Fibroblast of skin of scalp (primary cell): Measurements from ENCODE around the gene NENF.

ENCODE experiments used
- DNase-seq: peaks from one replicate; pipeline ENCODE4 v3.0.0-alpha.2; 2013

NENF gene

GRCh38 chr1:212431644-212432043, 1.1 kb upstream of the NENF start:
- no peak for DNase-seq

GRCh38 chr1:212432272-212432660, 454 bp upstream of the NENF start:
- peak; percentile 4 for DNase-seq

GRCh38 chr1:212433577-212434462, 1.1 kb downstream of the NENF start:
- no peak for DNase-seq

DNA sequence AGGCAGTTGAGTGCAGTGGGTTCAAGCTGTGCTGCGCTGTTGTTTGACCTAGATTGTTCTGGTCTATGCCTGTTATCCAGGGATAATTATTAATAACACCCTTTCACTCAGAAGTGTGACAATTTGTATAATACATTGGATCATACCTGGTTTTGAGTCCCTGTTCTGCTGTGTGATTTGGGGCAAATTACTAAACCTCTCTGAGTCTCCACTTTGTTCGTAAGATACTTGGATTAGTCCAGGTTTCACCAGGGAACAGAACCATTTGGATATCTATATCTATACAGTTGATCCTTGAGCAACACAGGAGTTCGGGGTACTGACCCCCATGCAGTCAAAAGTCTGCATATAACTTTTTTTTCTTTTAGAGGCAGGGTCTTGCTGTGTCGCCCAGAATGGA, 2.3 kb downstream of the NENF start:
- no peak for DNase-seq

DNA sequence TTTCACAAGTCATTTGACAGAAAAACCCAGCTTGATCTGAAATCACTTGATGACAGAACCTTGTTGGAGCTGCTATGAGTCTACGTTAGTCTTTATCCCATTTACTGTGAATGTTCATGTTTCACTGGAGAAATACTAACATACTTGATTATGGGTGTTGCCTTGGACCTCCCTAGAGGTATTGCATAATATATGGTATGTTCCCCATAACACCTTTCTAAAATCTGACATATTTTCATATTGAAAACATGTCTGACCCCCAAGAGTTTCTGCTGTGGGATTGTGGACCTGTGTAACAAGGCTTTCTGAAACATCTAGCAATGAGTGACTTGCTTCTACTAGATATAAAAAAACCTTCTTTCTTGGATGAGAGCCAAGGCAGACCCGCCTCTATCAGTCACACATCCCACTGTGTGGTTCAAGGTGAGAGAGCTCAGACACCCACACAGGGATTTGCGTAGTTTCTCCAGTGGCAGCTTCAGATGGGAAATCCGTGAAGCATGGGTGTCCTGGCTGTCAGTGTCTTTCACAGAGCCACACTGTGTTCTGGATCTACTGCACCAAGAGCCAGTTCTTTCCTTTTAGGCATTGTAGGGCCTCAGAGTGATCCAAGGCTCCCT, 4.6 kb downstream of the NENF start:
- no peak for DNase-seq

- DNase-seq: no peak
Measured at GRCh38 chr1:212438831-212439237, 6.1 kb downstream of the NENF start.

DNA sequence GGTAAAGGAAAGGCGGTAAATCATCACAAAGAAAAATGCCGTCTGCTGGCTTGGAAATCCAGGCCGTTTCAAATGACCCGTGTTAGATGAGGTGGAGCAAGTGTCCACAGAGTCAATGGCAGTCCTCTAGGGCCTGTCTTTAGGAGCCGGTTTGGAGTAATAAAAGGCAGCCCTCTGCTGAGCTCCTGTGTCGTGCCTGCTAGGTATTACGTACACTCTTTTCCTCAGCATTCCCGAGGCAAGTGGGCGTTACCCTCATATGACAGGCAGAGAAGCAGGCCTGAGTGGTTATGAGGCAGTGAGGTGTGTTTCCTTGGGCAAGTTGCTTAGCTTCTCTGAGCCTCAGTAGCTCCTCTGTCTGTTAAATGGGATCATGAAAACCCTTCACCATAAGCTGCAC, 7.7 kb downstream of the NENF start:
- no peak for DNase-seq

DNA sequence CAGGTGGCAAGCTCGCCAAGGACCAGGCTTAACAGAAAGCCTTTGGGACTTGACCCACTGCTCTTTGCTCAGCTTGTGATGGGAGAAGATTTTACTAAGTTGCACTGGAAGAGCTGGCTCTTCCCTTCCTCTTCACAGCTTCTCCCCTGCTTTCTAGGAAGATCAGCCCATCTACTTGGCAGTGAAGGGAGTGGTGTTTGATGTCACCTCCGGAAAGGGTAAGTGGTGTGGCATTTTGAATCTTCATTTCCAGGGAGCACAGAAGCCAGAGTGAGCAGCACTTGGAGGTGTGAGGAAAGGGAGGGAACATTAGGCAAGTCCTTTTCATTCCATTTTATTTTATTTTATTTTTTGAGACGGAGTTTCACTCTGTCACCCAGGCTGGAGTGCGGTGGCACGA, 9.7 kb downstream of the NENF start:
- DNase-seq: no peak

- DNase-seq: no peak
Measured at GRCh38 chr1:212446333-212446732, 13.6 kb downstream of the NENF start.

DNA sequence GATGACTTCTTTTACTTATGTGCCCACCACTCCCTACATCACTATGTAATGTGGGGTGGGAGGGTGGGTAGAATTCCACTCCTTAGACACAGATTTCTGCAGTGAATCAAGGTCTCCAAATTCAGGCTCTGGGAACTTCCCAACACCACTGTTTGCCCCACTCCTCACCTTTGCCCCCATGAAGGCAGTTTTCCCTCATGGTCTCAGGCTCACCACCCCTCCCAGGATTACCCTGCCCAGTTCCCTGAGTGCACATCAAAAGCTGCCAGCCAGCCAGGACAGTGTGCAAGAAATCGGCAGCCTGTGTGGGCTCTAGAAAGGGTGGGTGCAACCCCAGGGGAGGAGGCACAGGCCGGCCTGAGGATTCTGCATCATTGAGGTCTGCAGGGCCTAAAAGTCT, 14.8 kb downstream of the NENF start:
- no peak for DNase-seq

GRCh38 chr1:212450331-212450881, 17.7 kb downstream of the NENF start:
- no peak for DNase-seq

GRCh38 chr1:212451416-212452322, 18.9 kb downstream of the NENF start:
- DNase-seq: no peak

DNA sequence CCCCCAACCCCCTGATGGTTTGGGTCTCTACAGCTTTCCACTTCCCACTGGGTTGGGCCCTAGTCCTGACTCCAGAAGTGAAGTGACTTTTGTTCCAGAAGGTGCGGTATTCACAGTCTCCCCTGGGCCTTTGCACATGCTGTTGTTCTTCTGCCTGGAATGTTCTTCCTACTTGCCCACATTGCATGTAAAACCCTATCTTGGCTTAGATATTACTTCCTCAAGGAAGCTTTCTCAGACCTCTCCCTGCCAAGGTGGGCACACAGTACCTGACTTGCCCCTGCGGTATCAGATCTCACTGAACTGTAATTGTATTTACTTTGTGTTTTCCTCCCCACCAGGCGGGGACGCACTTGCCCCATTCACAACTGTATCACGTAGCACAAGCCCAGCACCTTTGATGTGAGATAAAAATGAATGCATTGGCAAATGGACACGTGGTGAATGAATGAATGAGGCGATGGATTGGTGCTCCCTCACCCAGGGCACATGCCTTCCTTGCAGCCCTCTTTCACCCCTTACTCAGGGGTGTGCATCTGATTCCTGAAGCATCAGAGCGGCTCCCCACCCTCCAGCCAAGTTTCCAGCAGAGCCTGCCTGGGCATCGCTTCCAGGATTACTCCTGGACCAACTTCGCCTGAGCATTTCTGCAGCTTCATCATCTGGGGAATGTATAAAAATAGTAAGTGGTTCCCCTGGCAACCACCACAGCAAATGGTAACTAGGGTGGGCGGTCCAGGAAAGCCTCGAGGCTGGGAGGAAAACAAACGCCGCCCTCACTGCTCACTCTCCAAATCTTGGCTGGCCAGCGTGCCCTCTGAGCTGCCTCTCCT, 19.8 kb downstream of the NENF start:
- peak; percentile 70 for DNase-seq

DNA sequence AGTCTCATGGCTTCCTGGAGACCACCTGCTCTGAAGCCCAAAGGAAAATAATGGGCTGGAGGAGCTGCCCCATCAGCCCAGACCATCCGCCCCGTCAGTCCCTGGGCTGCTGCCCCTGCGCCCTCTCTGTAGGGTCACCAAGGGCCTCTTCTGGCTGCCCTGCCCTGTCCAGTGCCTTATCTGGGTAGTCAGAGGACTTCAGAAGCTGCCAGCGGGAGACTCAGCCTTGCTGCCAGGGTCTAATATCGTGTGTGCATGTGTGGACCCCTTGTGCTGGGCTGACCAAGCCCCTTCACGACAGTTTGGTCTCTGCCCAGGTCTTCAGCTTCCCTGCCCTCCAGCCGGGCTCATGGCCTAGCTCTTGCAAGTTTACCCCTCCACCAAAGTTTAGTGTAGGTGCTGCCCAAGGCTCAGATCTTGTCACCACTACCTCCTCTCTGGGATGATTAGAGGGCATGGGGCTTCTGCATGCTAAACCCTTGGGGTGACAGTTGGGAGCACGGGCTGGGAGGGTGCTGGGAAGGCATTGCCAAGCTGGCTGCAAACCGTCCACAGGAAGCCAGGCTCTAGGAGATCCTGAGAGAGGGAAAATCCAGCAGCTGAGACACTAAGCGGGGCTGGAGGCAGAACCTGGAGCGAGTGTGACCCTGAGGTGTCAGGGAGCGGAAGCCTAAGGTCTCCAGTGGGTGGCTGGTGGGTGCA, 20.6 kb downstream of the NENF start:
- DNase-seq: no peak

DNA sequence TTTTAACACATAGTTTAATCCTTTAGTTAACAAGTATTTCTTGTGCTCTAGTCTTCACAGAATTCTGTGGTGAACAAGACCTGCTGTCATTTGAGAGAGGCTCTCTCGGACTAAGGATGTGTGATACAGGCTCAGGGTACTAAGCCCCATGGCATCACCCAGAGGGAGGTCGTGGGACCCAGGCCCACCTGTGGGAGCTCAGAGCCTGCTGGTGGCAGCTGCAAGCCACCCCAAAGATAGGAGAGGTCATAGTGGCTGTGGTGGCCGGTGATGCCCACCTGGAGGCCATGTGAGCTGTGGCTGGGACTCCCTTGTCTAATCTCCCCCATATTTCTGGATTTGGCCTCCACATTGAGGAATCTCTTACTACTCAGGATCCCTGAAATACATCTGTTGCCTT, 22.0 kb downstream of the NENF start:
- DNase-seq: no peak

DNA sequence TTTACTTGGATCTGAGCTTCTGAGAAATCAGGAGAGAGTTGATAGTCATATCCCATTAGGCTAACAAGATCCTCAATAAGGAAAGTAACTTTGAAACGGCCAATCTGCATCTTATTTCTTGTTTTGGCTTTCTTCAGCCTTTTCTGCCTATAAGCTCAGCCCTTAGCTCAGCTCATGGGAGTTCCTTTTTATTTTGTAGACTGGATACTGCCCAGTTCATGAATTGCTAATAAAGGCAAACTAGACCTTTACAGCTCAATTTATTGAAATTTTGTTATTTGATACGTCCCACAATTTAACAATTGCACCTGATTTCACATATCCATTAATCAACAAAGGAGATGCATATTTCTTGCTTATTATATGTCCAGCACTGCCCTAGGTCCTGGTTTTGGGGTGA, 22.7 kb downstream of the NENF start:
- no peak for DNase-seq

DNA sequence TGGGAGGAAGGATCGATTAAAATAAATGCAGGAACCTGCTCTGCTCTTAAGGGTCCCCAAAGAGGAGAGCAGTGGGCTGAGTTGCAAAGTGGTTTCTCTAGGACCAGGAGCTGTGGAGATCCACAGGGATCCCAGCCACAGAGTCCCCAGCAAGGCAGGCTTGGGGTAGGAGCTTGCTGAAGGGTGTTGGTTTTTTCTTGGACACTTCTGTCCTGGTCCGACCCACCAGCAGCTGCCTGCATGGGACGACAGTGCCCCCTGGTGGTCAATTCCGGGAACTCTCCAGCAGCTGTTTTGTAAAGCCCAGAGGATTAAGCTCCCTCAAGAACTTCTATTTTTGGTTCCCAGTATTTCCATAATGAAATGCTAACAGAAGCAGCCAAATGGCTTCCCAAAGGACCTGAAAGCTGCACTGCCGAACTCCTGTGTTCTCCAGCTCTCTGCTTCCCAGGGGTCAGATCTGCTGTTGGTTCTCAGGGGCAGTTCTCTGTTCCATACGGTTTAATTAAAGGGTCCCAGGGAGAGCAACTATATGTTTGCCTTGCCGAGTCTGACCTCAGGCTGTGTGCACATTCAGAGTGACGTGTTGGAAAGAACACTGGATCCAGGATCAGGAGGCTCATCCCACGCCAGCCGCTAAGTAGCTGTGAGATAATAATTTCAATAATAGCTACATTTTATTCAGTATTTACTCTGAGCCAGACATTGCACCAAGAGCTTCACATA, 23.2 kb downstream of the NENF start:
- peak; percentile 80 for DNase-seq

DNA sequence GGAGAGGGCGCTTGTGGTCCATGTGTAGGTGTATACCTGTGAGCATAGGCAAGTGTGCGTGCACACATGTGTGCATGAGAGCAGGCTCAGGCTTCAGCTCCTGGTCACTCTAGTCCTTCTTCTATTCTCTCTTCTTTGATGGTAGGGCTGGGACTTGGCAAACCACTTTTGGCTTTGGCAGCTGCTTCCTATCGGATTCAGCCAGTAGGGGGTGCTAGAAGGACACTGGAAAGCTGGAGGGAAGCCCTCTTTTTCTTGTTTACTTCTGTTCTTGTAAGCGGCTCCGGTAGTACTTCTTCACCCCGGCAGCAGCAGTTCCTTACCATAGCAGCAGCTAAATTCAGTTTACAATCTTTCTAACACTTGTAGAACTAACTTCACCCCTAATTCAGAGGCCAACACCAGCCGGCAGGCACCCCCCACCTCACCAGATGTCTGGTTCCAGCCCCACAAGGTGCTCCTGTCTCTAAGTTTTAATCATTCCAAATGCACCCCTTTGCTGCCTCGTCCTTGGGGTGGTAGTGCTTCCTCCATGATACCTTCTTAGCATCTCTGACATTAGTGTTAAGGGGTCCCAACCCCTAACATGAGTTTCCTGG, 25.1 kb downstream of the NENF start:
- DNase-seq: peak; percentile 40

DNA sequence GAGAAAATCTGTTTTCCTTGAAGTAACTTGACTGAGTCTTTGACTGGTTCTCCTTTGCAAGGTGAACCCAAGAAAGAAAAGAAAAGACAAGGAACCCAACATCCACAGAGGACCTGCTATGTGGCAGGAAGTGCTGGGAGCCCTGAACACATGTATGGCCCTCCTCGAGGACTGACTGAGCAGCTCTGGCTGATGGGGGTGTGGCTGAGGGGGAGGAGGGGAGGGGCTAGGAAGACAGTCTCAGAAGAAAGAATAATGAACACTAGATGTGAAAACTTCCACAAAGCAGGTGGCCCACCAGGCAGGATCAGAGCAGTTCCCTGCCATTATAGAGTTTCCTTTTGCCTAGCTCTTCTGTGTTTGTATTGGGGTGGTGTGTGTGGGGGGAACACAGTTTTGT, 26.1 kb downstream of the NENF start:
- DNase-seq: no peak

DNA sequence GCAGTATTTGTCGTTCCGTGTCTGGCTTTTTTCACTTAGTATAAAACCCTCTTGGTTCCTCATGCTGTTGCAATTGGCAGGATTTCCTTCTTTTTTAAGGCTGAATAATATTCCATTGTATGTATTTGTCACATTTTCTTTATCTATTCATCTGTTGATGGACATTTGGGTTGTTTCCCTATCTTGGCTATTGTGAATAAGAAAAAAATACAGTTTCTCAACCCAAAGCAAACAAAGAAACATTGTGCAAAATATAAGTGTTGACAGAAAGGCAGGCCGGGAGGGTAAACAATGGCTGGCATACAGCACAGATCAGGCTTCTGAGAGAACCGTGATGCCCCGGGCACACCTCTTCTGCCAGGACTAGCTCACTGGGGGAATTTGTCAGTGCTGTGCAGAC, 26.9 kb downstream of the NENF start:
- DNase-seq: no peak
